Thyroid gland (tissue), 4 donors: ENCODE results near the gene SAE1.

ENCODE experiments used
- POLR2A ChIP-seq, 2 donors: fragments of 450-650 bp; IDR thresholded peaks; one replicate each; pipeline ENCODE4 v1.6.1; 2017; ENCODE audit warnings: antibody characterized with exemption in 2 of 2, mild to moderate bottlenecking in 2 of 2, moderate library complexity in 1 of 2
- TF ChIP-seq, protein P1 (sequence below), 6 experiments: fragments of 200-600 bp in 3 of 6; fragments of 450-650 bp in 3 of 6; sonication (generic) in 3 of 6; IDR thresholded peaks; one replicate each; pipeline ENCODE4 v1.5.1; 2016 to 2019; ENCODE audit warnings: antibody characterized with exemption in 6 of 6, mild to moderate bottlenecking in 2 of 6, inconsistent platforms in 1 of 6, moderate library complexity in 1 of 6

DNA sequence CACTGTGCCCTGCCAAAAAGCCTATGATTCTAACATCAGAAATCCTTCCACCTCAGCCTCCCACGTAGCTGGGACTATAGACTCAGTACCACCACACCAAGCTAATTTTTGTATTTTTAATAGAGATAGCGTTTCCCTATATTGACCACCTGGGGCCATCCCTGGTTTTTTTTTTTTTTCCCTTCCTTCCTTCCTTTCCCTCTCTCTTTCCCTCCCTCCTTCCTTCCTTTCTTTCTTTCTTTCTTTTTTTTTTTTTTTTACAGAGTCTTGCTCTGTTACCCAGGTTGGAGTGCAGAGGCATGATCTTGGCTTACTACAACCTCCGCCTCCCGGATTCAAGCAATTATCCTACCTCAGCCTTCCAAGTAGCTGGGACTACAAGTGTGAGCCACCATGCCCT lies 1.1 kb upstream of the SAE1 start:
- TF ChIP-seq, protein P1, sequence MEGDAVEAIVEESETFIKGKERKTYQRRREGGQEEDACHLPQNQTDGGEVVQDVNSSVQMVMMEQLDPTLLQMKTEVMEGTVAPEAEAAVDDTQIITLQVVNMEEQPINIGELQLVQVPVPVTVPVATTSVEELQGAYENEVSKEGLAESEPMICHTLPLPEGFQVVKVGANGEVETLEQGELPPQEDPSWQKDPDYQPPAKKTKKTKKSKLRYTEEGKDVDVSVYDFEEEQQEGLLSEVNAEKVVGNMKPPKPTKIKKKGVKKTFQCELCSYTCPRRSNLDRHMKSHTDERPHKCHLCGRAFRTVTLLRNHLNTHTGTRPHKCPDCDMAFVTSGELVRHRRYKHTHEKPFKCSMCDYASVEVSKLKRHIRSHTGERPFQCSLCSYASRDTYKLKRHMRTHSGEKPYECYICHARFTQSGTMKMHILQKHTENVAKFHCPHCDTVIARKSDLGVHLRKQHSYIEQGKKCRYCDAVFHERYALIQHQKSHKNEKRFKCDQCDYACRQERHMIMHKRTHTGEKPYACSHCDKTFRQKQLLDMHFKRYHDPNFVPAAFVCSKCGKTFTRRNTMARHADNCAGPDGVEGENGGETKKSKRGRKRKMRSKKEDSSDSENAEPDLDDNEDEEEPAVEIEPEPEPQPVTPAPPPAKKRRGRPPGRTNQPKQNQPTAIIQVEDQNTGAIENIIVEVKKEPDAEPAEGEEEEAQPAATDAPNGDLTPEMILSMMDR (IDR thresholded peaks at IDR 0.05), result no peak
- no peak for TF ChIP-seq POLR2A (IDR thresholded peaks at IDR 0.05)
